Measurements from ENCODE around the gene TBC1D2. TPM values are rescaled to one million over a fixed set of nuclear protein-coding genes. Genes with fewer than 3 reads are reported as not detected.

TBC1D2 gene
- total and polyA plus RNA-seq, 2 of the 4 experiments (the other 2 are of a cell fraction) = 36.9 to 62.7 TPM

DNA sequence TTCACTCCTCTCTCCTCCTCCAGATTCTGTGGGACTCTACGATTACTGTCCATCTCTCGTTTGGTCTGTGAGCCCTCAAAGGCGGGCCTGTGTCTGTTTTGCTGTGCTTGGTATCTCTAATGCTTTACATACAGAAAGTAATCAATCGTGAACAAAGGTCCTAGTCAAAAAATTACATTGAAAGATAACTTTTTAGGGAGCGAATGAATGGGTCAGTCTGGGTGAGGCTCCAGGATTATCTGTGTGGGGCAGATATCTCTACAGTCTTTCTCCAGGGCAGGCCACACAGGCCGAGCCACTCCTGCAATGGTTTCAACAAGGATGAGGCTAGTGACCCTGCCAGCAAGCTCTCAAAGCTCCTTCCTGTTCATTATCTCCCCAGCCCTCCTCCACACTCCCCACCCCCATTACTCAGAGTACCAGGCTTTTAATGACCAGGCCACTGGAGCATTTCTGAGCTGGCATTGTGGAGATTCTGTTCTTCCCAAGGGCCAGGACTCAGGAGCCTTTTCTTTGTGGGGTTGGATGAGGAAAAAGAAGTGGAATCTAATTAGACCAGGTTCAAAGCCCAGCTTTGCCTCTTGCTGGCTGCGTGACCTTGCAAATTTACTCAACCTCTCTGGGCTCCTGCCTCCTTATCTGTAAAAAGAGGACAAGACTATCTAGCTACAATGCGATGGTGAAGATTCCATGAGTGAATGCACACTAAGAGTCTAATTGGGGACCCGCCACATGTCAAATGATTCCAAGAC is 73.2 kb downstream of the TBC1D2 start:
- H4K20me1 ChIP-seq (ENCODE audit: insufficient read depth, low read length) = no peaks in the 10 kb centered on the region
- H4K8ac ChIP-seq (ENCODE audit: low read depth in 2 of 2, low read length in 2 of 2) = no peak overlapping the region
- H4K5ac ChIP-seq (ENCODE audit: low read depth, low read length) = no peak overlapping the region
- in situ Hi-C loops (cut with MboI; ENCODE audit: low sequenced_read_pairs) (no loop called here), dilution Hi-C loops (cut with HindIII; ENCODE audit: low sequenced_read_pairs, unreplicated experiment) (no loop called here), intact Hi-C loops (cut with micrococcal nuclease) (no loop called here)
- H3K4me2 ChIP-seq (ENCODE audit: low read depth, low read length) = no peak overlapping the region
- H2BK20ac ChIP-seq (ENCODE audit: low read depth, low read length) = no peak overlapping the region
- BruUV-seq (replicated peaks) = no TSS peak
- no peak overlapping the region for H3K14ac ChIP-seq (replicated peaks; ENCODE audit: low read depth, low read length)
- DNase-seq (no peak), ATAC-seq (ENCODE audit: low read depth) (no peak)
- H2BK15ac ChIP-seq (ENCODE audit: low read depth, low read length) = no peak overlapping the region
- no peak overlapping the region for H2AK9ac ChIP-seq (replicated peaks; ENCODE audit: low read depth, low read length, poor library complexity)
- H2AK5ac ChIP-seq (ENCODE audit: low read depth, low read length) = no peak overlapping the region
- H3K4ac ChIP-seq (ENCODE audit: low read depth, low read length) = no peak overlapping the region
- TF ChIP-seq FOS (IDR thresholded peaks at IDR 0.05; ENCODE audit: low read depth, low read length) (no peak), RAD21 (IDR thresholded peaks at IDR 0.05; ENCODE audit: low read length) (no peak)
- no peaks in the 10 kb centered on the region for H3K36me3 ChIP-seq (ENCODE audit: control insufficient read depth, insufficient read depth, low read length)
- H3K9me1 ChIP-seq (ENCODE audit: insufficient read depth, low read length) = 0 out of 2 replicates have a peak, but pooled peaks cover 5% of the 10 kb centered on the region
- no peak overlapping the region for H2AFZ ChIP-seq (replicated peaks; ENCODE audit: low read length, poor library complexity)
- H3K9me3 ChIP-seq (ENCODE audit: control insufficient read depth, insufficient read depth, low read length) = no peaks in the 10 kb centered on the region
- H3K4me3 ChIP-seq (ENCODE audit: insufficient read depth, low read depth, low read length) = no peak overlapping the region
- H4K91ac ChIP-seq (ENCODE audit: insufficient read depth, low read depth, low read length) = no peak overlapping the region
- H3K18ac ChIP-seq (ENCODE audit: low read depth, low read length) = no peak overlapping the region
- no peak overlapping the region for H3K9ac ChIP-seq (ENCODE audit: low read depth, low read length)
- WGBS, 2 experiments (ENCODE audit: extremely low coverage in 2 of 2, insufficient read length in 1 of 2) = 55% methylated on average over 2 of the region's 9 CpGs; no CpG with 5 or more reads in 1 of the 2 experiments
- H2BK120ac ChIP-seq (ENCODE audit: low read depth, low read length) = no peak overlapping the region
- H3K4me1 ChIP-seq (ENCODE audit: control insufficient read depth, insufficient read depth, low read length) = no peaks in the 10 kb centered on the region
- no peak overlapping the region for H3K56ac ChIP-seq (ENCODE audit: extremely low read depth, insufficient read depth, low read length)
- no peak overlapping the region for H3K27ac ChIP-seq (ENCODE audit: insufficient read depth, low read length)
- H3K27me3 ChIP-seq (ENCODE audit: control insufficient read depth, insufficient read depth, low read length) = no peaks in the 10 kb centered on the region; the same call in 1 of the 2 replicates
- H3K23ac ChIP-seq (ENCODE audit: low read depth, low read length) = no peak overlapping the region
- no peaks in the 10 kb centered on the region for H3K79me1 ChIP-seq (ENCODE audit: low read depth in 1 of 2, low read length in 2 of 2)
- POLR2A ChIA-PET (ENCODE audit: unreplicated experiment) = no interaction called here
- CTCF ChIA-PET = interaction anchor here (0.6 kb wide), 1 partner anchor 34 kb away, joined by 3 read pairs; no protein-coding TSS in a partner anchor
- H2BK5ac ChIP-seq (ENCODE audit: low read depth, low read length, poor library complexity, severe bottlenecking) = no peak overlapping the region

Measured in IMR-90 (cell line).